ENCODE data around the gene MLLT10. TPM values are rescaled to one million over a fixed set of nuclear protein-coding genes. Genes with fewer than 3 reads are reported as not detected.

Gene MLLT10
- polyA plus RNA-seq, 6 donors from 2014 or later, result 3.8 to 7.3 (median 6.6) TPM

- ATAC-seq (ENCODE audit: low read depth in 2 of 2) (no peak), DNase-seq (no peak)
- peaks cover 58 to 83% (median 66%) of the 10 kb centered on the region in 3 donors for H3K27me3 Mint-ChIP-seq
- H3K4me3 Mint-ChIP-seq, result peak overlapping the region in 7 of 8 donors; percentile 65 to 84 (median 75)
- peaks cover 24 to 37% (median 24%) of the 10 kb centered on the region in 3 donors for H3K4me1 Mint-ChIP-seq
- H3K36me3 Mint-ChIP-seq, result no peaks in the 10 kb centered on the region
- peak overlapping the region in 2 of 6 donors; percentile 16 to 92 for H3K27ac Mint-ChIP-seq
- H3K9me3 Mint-ChIP-seq, result peaks cover 0 to 15% (median 0%) of the 10 kb centered on the region in 7 donors
Measured at GRCh38 chr10:21515361-21516241, 18.4 kb upstream of the MLLT10 start.

- peaks cover 61 to 80% (median 68%) of the 10 kb centered on the region in 3 donors for H3K27me3 Mint-ChIP-seq
- ATAC-seq (ENCODE audit: low read depth in 2 of 2) (peak; percentile 80 to 81), DNase-seq (peak; percentile 43)
- H3K4me1 Mint-ChIP-seq, result peaks cover 25 to 38% (median 26%) of the 10 kb centered on the region in 3 donors
- H3K4me3 Mint-ChIP-seq, result peak overlapping the region; percentile 75 to 86 (median 78)
- H3K27ac Mint-ChIP-seq, result peak overlapping the region in 1 of 6 donors; percentile 92
- peaks cover 0 to 15% (median 0%) of the 10 kb centered on the region in 7 donors for H3K9me3 Mint-ChIP-seq
- no peaks in the 10 kb centered on the region for H3K36me3 Mint-ChIP-seq
Measured at GRCh38 chr10:21516242-21517131, 17.5 kb upstream of the MLLT10 start.

GRCh38 chr10:21517134-21518031 lies 16.6 kb upstream of the MLLT10 start:
- DNase-seq (peak; percentile 28), ATAC-seq (ENCODE audit: low read depth in 2 of 2) (peak; percentile 34 to 47)
- Mint-ChIP-seq H3K27me3 (peaks cover 64 to 76% (median 65%) of the 10 kb centered on the region in 3 donors), H3K27ac (peak overlapping the region in 5 of 6 donors; percentile 59 to 96 (median 91)), H3K9me3 (peaks cover 0 to 15% (median 0%) of the 10 kb centered on the region in 7 donors), H3K36me3 (no peaks in the 10 kb centered on the region), H3K4me1 (peaks cover 25 to 38% (median 26%) of the 10 kb centered on the region in 3 donors), H3K4me3 (peak overlapping the region; percentile 75 to 87 (median 86))

- ATAC-seq (ENCODE audit: low read depth in 2 of 2), result no peak
- H3K27ac Mint-ChIP-seq, result peak overlapping the region in 5 of 6 donors; percentile 59 to 96 (median 91)
- peak overlapping the region; percentile 72 to 87 (median 85) for H3K4me3 Mint-ChIP-seq
- DNase-seq, result no peak
- H3K4me1 Mint-ChIP-seq, result peaks cover 25 to 38% (median 26%) of the 10 kb centered on the region in 3 donors
- peaks cover 0 to 15% (median 0%) of the 10 kb centered on the region in 7 donors for H3K9me3 Mint-ChIP-seq
- H3K27me3 Mint-ChIP-seq, result peaks cover 61 to 69% (median 63%) of the 10 kb centered on the region in 3 donors
- no peaks in the 10 kb centered on the region for H3K36me3 Mint-ChIP-seq
Measured at GRCh38 chr10:21518149-21518640, 15.8 kb upstream of the MLLT10 start.

GRCh38 chr10:21518641-21519396 lies 15.2 kb upstream of the MLLT10 start:
- H3K27ac Mint-ChIP-seq, result peak overlapping the region in 5 of 6 donors; percentile 44 to 96 (median 91)
- H3K36me3 Mint-ChIP-seq, result no peaks in the 10 kb centered on the region
- peak overlapping the region in 7 of 8 donors; percentile 21 to 87 (median 82) for H3K4me3 Mint-ChIP-seq
- peaks cover 0 to 19% (median 0%) of the 10 kb centered on the region in 7 donors for H3K9me3 Mint-ChIP-seq
- no peak for DNase-seq
- H3K27me3 Mint-ChIP-seq, result peaks cover 63 to 72% (median 68%) of the 10 kb centered on the region in 3 donors
- H3K4me1 Mint-ChIP-seq, result peaks cover 25 to 42% (median 31%) of the 10 kb centered on the region in 3 donors
- ATAC-seq (ENCODE audit: low read depth in 2 of 2), result no peak

GRCh38 chr10:21519397-21519933 lies 14.6 kb upstream of the MLLT10 start:
- no peak for ATAC-seq (ENCODE audit: low read depth in 2 of 2)
- no peak for DNase-seq
- Mint-ChIP-seq H3K36me3 (no peaks in the 10 kb centered on the region), H3K4me1 (peaks cover 26 to 44% (median 33%) of the 10 kb centered on the region in 3 donors), H3K4me3 (peak overlapping the region in 6 of 8 donors; percentile 25 to 86 (median 42)), H3K27me3 (peaks cover 62 to 72% (median 69%) of the 10 kb centered on the region in 3 donors), H3K9me3 (peaks cover 0 to 19% (median 0%) of the 10 kb centered on the region in 7 donors), H3K27ac (peak overlapping the region; percentile 24 to 96 (median 36))

GRCh38 chr10:21519941-21520436 lies 14.0 kb upstream of the MLLT10 start:
- DNase-seq (no peak), ATAC-seq (ENCODE audit: low read depth in 2 of 2) (peak in 1 of 2 donors; percentile 32)
- Mint-ChIP-seq H3K9me3 (peaks cover 0 to 19% (median 0%) of the 10 kb centered on the region in 7 donors), H3K36me3 (peaks cover 0 to 3% of the 10 kb centered on the region in 2 donors), H3K4me3 (peak overlapping the region in 7 of 8 donors; percentile 12 to 86 (median 26)), H3K27ac (peak overlapping the region in 4 of 6 donors; percentile 33 to 96 (median 58)), H3K4me1 (peaks cover 31 to 49% (median 39%) of the 10 kb centered on the region in 3 donors), H3K27me3 (peaks cover 62 to 72% (median 69%) of the 10 kb centered on the region in 3 donors)

GRCh38 chr10:21520509-21520908 lies 13.5 kb upstream of the MLLT10 start:
- peak overlapping the region in 4 of 6 donors; percentile 15 to 91 (median 61) for H3K27ac Mint-ChIP-seq
- ATAC-seq (ENCODE audit: low read depth in 2 of 2) (no peak), DNase-seq (no peak)
- H3K36me3 Mint-ChIP-seq, result peaks cover 0 to 8% of the 10 kb centered on the region in 2 donors
- H3K9me3 Mint-ChIP-seq, result peaks cover 0 to 19% (median 0%) of the 10 kb centered on the region in 7 donors
- peaks cover 36 to 54% (median 44%) of the 10 kb centered on the region in 3 donors for H3K4me1 Mint-ChIP-seq
- H3K4me3 Mint-ChIP-seq, result peak overlapping the region in 2 of 8 donors; percentile 12 to 86
- peaks cover 63 to 72% (median 69%) of the 10 kb centered on the region in 3 donors for H3K27me3 Mint-ChIP-seq

- Mint-ChIP-seq H3K27me3 (peaks cover 60 to 70% (median 68%) of the 10 kb centered on the region in 3 donors), H3K9me3 (peaks cover 0 to 19% (median 0%) of the 10 kb centered on the region in 7 donors), H3K27ac (peak overlapping the region in 3 of 6 donors; percentile 18 to 91 (median 34)), H3K4me3 (peak overlapping the region in 2 of 8 donors; percentile 13 to 86), H3K4me1 (peaks cover 36 to 54% (median 47%) of the 10 kb centered on the region in 3 donors), H3K36me3 (peaks cover 0 to 11% of the 10 kb centered on the region in 2 donors)
- ATAC-seq (ENCODE audit: low read depth in 2 of 2), result no peak
- DNase-seq, result no peak
Measured at GRCh38 chr10:21520949-21521348, 13.1 kb upstream of the MLLT10 start.

- H3K27me3 Mint-ChIP-seq, result peaks cover 63 to 73% (median 71%) of the 10 kb centered on the region in 3 donors
- DNase-seq (no peak), ATAC-seq (ENCODE audit: low read depth in 2 of 2) (no peak)
- H3K9me3 Mint-ChIP-seq, result peaks cover 0 to 19% (median 0%) of the 10 kb centered on the region in 7 donors
- H3K4me3 Mint-ChIP-seq, result peak overlapping the region in 1 of 8 donors; percentile 43
- no peak overlapping the region for H3K27ac Mint-ChIP-seq
- H3K4me1 Mint-ChIP-seq, result peaks cover 43 to 53% (median 50%) of the 10 kb centered on the region in 3 donors
- H3K36me3 Mint-ChIP-seq, result peaks cover 0 to 16% of the 10 kb centered on the region in 2 donors
Measured at GRCh38 chr10:21521751-21522533, 12.1 kb upstream of the MLLT10 start.

Measured in naive B cell (primary cell).